ENCODE measurements around the gene COL15A1.

COL15A1 gene

GRCh38 chr9:98992885-98993569 lies 49.3 kb downstream of the COL15A1 start:
- H3K27me3 Mint-ChIP-seq (ENCODE audit: low read depth) = peaks cover 16% of the 10 kb centered on the region
- H3K4me3 Mint-ChIP-seq = no peak overlapping the region
- DNase-seq (ENCODE audit: low spot score) = no peak
- no peak overlapping the region for H3K27ac Mint-ChIP-seq
- peaks cover 4% of the 10 kb centered on the region for H3K4me1 Mint-ChIP-seq (ENCODE audit: low read depth)
- H3K9me3 Mint-ChIP-seq = no peaks in the 10 kb centered on the region
- no peaks in the 10 kb centered on the region for H3K36me3 Mint-ChIP-seq (ENCODE audit: low read depth)

GRCh38 chr9:98993570-98993945 lies 49.9 kb downstream of the COL15A1 start:
- H3K4me1 Mint-ChIP-seq (ENCODE audit: low read depth) = peaks cover 4% of the 10 kb centered on the region
- H3K9me3 Mint-ChIP-seq = no peaks in the 10 kb centered on the region
- H3K36me3 Mint-ChIP-seq (ENCODE audit: low read depth) = no peaks in the 10 kb centered on the region
- peaks cover 19% of the 10 kb centered on the region for H3K27me3 Mint-ChIP-seq (ENCODE audit: low read depth)
- H3K27ac Mint-ChIP-seq = peak overlapping the region; percentile 24
- H3K4me3 Mint-ChIP-seq = no peak overlapping the region
- peak; percentile 21 for DNase-seq (ENCODE audit: low spot score)

GRCh38 chr9:98994172-98995058 lies 50.7 kb downstream of the COL15A1 start:
- Mint-ChIP-seq H3K27ac (no peak overlapping the region), H3K27me3 (ENCODE audit: low read depth) (peaks cover 22% of the 10 kb centered on the region), H3K9me3 (no peaks in the 10 kb centered on the region), H3K36me3 (ENCODE audit: low read depth) (no peaks in the 10 kb centered on the region), H3K4me3 (no peak overlapping the region), H3K4me1 (ENCODE audit: low read depth) (peaks cover 4% of the 10 kb centered on the region)
- no peak for DNase-seq (ENCODE audit: low spot score)

GRCh38 chr9:98995059-98995671 lies 51.5 kb downstream of the COL15A1 start:
- no peaks in the 10 kb centered on the region for H3K9me3 Mint-ChIP-seq
- H3K36me3 Mint-ChIP-seq (ENCODE audit: low read depth) = no peaks in the 10 kb centered on the region
- DNase-seq (ENCODE audit: low spot score) = no peak
- peaks cover 22% of the 10 kb centered on the region for H3K27me3 Mint-ChIP-seq (ENCODE audit: low read depth)
- no peak overlapping the region for H3K4me3 Mint-ChIP-seq
- no peak overlapping the region for H3K27ac Mint-ChIP-seq
- H3K4me1 Mint-ChIP-seq (ENCODE audit: low read depth) = peaks cover 4% of the 10 kb centered on the region

DNA sequence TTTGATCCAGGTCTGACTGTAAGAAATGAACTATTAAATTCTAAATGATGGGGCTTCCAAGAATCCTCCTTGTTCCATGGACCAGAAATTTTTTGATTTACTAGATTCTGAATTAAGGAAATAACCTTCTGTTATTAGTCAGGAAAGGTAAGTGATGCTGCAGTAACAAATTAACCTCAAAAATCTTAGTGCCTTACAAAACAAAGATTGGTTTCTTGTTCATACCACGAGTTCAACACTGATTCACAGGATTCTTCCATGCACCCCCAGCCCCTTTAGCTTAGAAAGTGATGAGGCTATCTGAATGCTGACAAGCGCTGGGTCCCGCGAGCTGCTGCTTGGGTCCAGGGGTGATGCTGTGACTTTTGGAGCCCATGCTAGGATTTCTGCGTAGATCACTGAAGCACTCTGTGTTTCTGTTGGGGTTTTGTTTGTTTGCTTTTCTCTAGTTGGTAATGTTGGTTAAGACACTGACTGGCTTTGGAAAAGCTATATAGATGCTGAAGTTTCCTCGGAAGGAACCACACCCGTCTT lies 52.3 kb downstream of the COL15A1 start:
- H3K4me1 Mint-ChIP-seq (ENCODE audit: low read depth) = peaks cover 12% of the 10 kb centered on the region

GRCh38 chr9:98997604-98998003 lies 53.9 kb downstream of the COL15A1 start:
- Mint-ChIP-seq H3K36me3 (ENCODE audit: low read depth) (no peaks in the 10 kb centered on the region), H3K27me3 (ENCODE audit: low read depth) (peaks cover 22% of the 10 kb centered on the region), H3K9me3 (no peaks in the 10 kb centered on the region), H3K4me1 (ENCODE audit: low read depth) (peaks cover 24% of the 10 kb centered on the region), H3K4me3 (no peak overlapping the region), H3K27ac (no peak overlapping the region)
- no peak for DNase-seq (ENCODE audit: low spot score)

More for the DNA sequence above, 52.3 kb downstream of the COL15A1 start:
- Mint-ChIP-seq H3K27me3 (ENCODE audit: low read depth) (peaks cover 22% of the 10 kb centered on the region), H3K36me3 (ENCODE audit: low read depth) (no peaks in the 10 kb centered on the region), H3K27ac (no peak overlapping the region), H3K4me3 (no peak overlapping the region), H3K9me3 (no peaks in the 10 kb centered on the region)
- no peak for DNase-seq (ENCODE audit: low spot score)

GRCh38 chr9:98998441-98999151 lies 54.9 kb downstream of the COL15A1 start:
- H3K4me3 Mint-ChIP-seq = no peak overlapping the region
- no peak overlapping the region for H3K27ac Mint-ChIP-seq
- peaks cover 24% of the 10 kb centered on the region for H3K27me3 Mint-ChIP-seq (ENCODE audit: low read depth)
- peak; percentile 31 for DNase-seq (ENCODE audit: low spot score)
- H3K36me3 Mint-ChIP-seq (ENCODE audit: low read depth) = no peaks in the 10 kb centered on the region
- H3K9me3 Mint-ChIP-seq = no peaks in the 10 kb centered on the region
- peaks cover 24% of the 10 kb centered on the region for H3K4me1 Mint-ChIP-seq (ENCODE audit: low read depth)

DNA sequence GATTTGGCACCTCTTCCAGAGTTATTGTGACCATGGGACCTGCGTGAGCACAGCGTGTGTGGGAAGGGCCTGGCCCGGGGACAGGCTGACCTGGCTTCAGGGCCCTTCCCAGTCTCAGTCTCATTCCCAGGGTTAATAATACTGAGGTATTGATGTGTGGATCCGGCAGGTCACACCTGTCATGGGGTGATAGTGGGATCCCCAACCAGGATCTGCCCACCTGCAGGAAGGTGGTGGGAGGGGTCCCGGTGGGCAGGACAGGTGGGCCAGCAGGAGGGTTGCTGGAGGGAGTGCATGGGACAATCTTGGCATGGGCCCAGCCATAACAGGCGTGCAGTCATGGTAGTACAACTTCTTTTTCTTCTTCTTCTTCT lies 55.4 kb downstream of the COL15A1 start:
- no peaks in the 10 kb centered on the region for H3K9me3 Mint-ChIP-seq
- H3K27me3 Mint-ChIP-seq (ENCODE audit: low read depth) = peaks cover 28% of the 10 kb centered on the region
- no peak overlapping the region for H3K4me3 Mint-ChIP-seq
- peaks cover 22% of the 10 kb centered on the region for H3K4me1 Mint-ChIP-seq (ENCODE audit: low read depth)
- no peak overlapping the region for H3K27ac Mint-ChIP-seq
- H3K36me3 Mint-ChIP-seq (ENCODE audit: low read depth) = no peaks in the 10 kb centered on the region
- no peak for DNase-seq (ENCODE audit: low spot score)

- H3K4me3 Mint-ChIP-seq = no peak overlapping the region
- peaks cover 28% of the 10 kb centered on the region for H3K27me3 Mint-ChIP-seq (ENCODE audit: low read depth)
- H3K27ac Mint-ChIP-seq = no peak overlapping the region
- no peaks in the 10 kb centered on the region for H3K9me3 Mint-ChIP-seq
- DNase-seq (ENCODE audit: low spot score) = peak; percentile 14
- H3K4me1 Mint-ChIP-seq (ENCODE audit: low read depth) = peaks cover 22% of the 10 kb centered on the region
- H3K36me3 Mint-ChIP-seq (ENCODE audit: low read depth) = no peaks in the 10 kb centered on the region
These were observed 57.0 kb downstream of the COL15A1 start for GRCh38 chr9:99000476-99001395.

GRCh38 chr9:99001892-99002291 lies 58.2 kb downstream of the COL15A1 start:
- Mint-ChIP-seq H3K36me3 (ENCODE audit: low read depth) (no peaks in the 10 kb centered on the region), H3K27me3 (ENCODE audit: low read depth) (peaks cover 27% of the 10 kb centered on the region), H3K4me1 (ENCODE audit: low read depth) (peaks cover 22% of the 10 kb centered on the region), H3K27ac (no peak overlapping the region), H3K4me3 (no peak overlapping the region), H3K9me3 (no peaks in the 10 kb centered on the region)
- DNase-seq (ENCODE audit: low spot score) = no peak

DNA sequence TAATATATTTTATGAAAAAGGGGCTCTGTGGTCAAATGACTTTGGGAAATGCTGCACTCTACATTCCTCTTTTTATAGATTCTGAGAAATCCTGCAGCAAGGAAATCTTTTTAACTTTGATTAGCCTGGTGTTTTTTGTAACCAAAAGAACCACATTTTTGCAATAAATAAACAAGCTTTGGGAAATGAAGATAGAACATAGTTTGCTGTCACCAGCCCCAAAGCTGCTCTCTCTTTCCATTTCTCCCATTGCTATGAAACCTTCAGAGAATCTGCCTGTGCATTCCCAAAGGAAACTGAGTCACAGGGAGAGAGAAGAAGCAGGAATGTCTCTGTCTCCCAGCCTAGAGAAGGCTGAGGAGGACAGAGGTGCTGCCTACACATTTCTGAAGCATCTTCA lies 59.0 kb downstream of the COL15A1 start:
- Mint-ChIP-seq H3K27me3 (ENCODE audit: low read depth) (peaks cover 30% of the 10 kb centered on the region), H3K27ac (no peak overlapping the region), H3K9me3 (no peaks in the 10 kb centered on the region), H3K4me3 (no peak overlapping the region), H3K4me1 (ENCODE audit: low read depth) (peaks cover 22% of the 10 kb centered on the region), H3K36me3 (ENCODE audit: low read depth) (no peaks in the 10 kb centered on the region)
- DNase-seq (ENCODE audit: low spot score) = no peak

- no peaks in the 10 kb centered on the region for H3K36me3 Mint-ChIP-seq (ENCODE audit: low read depth)
- no peak overlapping the region for H3K4me3 Mint-ChIP-seq
- DNase-seq (ENCODE audit: low spot score) = no peak
- no peaks in the 10 kb centered on the region for H3K9me3 Mint-ChIP-seq
- H3K4me1 Mint-ChIP-seq (ENCODE audit: low read depth) = peaks cover 22% of the 10 kb centered on the region
- H3K27me3 Mint-ChIP-seq (ENCODE audit: low read depth) = peaks cover 27% of the 10 kb centered on the region
- H3K27ac Mint-ChIP-seq = no peak overlapping the region
These were observed 59.6 kb downstream of the COL15A1 start for GRCh38 chr9:99003308-99003707.

GRCh38 chr9:99004115-99004514 lies 60.4 kb downstream of the COL15A1 start:
- Mint-ChIP-seq H3K27ac (no peak overlapping the region), H3K36me3 (ENCODE audit: low read depth) (no peaks in the 10 kb centered on the region)

More at GRCh38 chr9:99004115-99004514, 60.4 kb downstream of the COL15A1 start:
- Mint-ChIP-seq H3K4me3 (no peak overlapping the region), H3K27me3 (ENCODE audit: low read depth) (peaks cover 27% of the 10 kb centered on the region), H3K4me1 (ENCODE audit: low read depth) (peaks cover 22% of the 10 kb centered on the region), H3K9me3 (peaks cover 5% of the 10 kb centered on the region)
- no peak for DNase-seq (ENCODE audit: low spot score)
